Esophagus squamous epithelium (tissue), 4 donors: Measurements from ENCODE around the gene ANO2.

Experiments
- POLR2A ChIP-seq, 4 donors: fragments of 450-650 bp; IDR thresholded peaks; one replicate each; pipeline ENCODE4 v1.6.1; 2017; ENCODE audit warnings: antibody characterized with exemption in 4 of 4, mild to moderate bottlenecking in 4 of 4, moderate library complexity in 3 of 4
- TF ChIP-seq, protein P1 (sequence below), 6 experiments: fragments of 450-650 bp in 4 of 6; fragments of 200-600 bp in 2 of 6; sonication (generic) in 2 of 6; IDR thresholded peaks; one replicate each; pipeline ENCODE4 v1.5.1; 2016 to 2019; ENCODE audit warnings: antibody characterized with exemption in 6 of 6, mild to moderate bottlenecking in 4 of 6, moderate library complexity in 4 of 6

DNA sequence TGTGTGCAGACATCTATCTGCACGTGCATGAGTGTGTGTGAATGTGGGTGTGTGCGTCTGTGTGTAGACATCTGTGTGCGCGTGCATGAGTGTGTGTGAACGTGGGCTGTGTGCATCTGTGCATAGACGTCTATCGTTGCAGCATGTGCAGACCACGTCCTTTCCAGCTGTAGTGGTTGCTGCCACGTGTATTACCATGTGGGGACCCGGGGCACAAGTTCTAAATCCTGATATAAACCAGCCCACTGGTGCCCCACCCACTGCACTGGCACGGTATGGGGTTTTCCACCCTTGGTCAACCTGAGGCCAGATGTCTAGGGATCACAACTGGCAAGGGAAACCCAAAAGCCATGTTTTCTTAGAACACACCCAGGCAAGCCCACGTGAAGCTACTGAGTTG, 197.0 kb downstream of the ANO2 start:
- TF ChIP-seq, protein P1, sequence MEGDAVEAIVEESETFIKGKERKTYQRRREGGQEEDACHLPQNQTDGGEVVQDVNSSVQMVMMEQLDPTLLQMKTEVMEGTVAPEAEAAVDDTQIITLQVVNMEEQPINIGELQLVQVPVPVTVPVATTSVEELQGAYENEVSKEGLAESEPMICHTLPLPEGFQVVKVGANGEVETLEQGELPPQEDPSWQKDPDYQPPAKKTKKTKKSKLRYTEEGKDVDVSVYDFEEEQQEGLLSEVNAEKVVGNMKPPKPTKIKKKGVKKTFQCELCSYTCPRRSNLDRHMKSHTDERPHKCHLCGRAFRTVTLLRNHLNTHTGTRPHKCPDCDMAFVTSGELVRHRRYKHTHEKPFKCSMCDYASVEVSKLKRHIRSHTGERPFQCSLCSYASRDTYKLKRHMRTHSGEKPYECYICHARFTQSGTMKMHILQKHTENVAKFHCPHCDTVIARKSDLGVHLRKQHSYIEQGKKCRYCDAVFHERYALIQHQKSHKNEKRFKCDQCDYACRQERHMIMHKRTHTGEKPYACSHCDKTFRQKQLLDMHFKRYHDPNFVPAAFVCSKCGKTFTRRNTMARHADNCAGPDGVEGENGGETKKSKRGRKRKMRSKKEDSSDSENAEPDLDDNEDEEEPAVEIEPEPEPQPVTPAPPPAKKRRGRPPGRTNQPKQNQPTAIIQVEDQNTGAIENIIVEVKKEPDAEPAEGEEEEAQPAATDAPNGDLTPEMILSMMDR (IDR thresholded peaks at IDR 0.05) = no peak
- TF ChIP-seq POLR2A (IDR thresholded peaks at IDR 0.05) = no peak
